ENCODE results near the gene GNL3.
"Not testable (repeated sequence)": the region's sequence is repeated elsewhere in the genome, so short reads cannot be mapped to it uniquely, and the experiment has no call there.

Gene GNL3

DNA sequence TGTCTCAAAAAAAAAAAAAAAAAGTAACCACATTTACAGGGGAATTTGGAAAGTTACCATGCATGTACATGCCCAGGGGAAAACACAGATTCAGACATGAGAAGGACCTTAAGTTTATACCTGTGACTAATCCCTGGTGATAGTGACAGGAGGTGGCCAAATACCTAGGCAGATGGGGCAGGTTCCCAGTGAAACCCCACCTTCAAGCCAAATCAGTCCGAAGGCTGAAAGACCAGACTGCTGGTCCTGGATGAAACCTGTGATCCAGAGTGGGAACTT lies 35.8 kb downstream of the GNL3 start:
- DNase-seq, result no peak

DNA sequence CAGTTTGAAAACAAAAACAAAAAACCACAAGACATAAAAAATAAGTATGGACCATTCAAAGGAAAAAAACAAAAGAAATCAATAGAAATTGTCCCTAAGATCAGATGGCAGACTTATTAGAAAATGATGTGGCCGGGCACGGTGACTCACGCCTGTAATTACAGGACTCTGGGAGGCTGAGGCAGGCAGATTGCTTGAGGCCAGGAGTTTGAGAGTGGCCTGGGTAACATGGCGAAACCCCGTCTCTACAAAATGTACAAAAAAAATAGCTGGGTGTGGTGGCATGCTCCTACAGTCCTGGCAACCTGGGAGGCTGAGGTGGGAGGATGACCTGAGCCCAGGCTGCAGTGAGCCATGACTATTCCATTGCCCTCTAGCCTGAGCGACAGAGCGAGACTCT lies 36.7 kb downstream of the GNL3 start:
- DNase-seq, result no peak

DNA sequence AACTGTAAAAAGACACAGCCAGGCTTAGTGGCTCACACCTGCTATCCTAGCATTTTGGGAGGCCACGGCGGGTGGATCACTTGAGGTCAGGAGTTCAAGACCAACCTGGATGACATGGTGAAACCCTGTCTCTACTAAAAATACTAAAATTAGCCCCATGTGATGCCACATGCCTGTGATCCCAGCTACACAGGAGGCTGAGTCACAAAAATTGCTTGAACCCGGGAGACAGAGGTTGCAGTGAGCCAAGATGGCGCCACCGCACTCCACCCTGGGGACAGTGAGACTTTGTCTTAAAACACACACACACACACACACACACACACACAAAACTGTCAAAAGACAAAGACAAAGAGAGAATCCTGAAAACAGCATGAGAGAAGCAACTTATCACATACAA lies 38.1 kb downstream of the GNL3 start:
- DNase-seq, result no peak

DNA sequence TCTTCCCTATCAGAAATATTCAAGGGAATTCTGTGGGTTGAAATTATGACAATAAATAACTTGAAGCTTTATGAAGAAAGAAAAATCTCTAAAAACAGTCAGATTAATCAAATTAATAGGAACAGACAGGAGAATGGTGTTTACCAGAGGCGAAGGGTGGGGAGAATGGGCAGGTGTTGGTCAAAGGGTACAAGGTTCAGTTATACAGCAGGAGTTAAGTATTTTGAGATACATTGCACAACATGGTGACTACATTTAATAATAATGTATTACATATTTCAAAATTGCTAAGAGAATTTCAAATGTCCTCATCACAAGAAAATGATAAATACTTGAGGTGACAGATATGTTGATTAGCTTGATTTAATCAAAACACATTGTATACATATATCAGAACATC lies 38.7 kb downstream of the GNL3 start:
- no peak for DNase-seq

DNA sequence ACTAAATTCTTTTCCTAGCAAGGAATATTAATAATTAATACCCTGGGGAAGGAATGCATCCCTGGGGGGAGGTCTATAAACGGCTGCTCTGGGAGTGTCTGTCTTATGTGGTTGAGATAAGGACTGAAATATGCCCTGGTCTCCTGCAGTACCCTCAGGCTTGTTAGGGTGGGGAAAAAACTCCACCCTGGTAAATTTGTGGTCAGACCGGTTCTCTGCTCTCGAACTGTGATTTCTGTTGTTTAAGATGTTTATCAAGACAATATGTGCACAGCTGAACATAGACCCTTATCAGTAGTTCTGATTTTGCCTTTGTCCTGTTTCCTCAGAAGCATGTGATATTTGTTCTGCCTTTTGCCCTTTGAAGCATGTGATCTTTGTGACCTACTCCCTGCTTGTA lies 42.9 kb downstream of the GNL3 start:
- not testable (repeated sequence) for DNase-seq

DNA sequence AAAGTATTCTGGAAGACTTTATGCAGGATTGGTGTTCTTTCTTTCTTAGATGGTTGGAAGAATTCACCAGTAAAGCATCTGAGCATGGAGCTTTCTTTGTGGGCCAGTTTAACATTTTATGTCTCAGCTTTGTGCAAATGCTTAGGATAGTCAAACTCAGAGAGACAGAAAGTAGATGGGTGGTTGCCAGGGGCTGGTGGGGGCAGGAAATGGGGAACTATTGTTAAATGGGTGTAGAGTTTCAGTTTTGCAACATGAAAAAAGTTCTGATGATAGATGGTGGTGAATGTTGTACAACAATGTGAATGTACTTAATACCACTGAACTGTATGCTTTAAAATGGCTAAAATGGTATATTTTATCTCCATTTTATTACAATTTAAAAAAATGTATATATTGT lies 44.8 kb downstream of the GNL3 start:
- DNase-seq, result no peak

DNA sequence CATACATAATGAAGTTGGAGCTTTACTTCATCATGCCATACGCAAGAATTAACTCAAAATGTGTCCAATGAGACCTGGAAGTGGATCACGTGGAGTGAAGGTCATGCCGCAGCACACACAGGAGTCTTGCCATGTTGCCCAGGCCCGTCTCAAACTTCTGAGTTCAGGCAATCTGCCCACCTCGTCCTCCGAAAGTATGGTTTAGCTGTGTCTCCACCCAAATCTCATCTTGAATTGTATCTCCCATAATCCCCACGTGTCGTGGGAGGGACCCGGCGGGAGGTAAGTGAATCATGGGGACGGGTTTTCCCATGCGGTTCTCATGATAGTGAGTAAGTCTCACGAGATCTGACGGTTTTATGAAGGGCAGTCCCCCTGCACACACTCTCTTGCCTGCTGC lies 45.8 kb downstream of the GNL3 start:
- DNase-seq, result no peak

DNA sequence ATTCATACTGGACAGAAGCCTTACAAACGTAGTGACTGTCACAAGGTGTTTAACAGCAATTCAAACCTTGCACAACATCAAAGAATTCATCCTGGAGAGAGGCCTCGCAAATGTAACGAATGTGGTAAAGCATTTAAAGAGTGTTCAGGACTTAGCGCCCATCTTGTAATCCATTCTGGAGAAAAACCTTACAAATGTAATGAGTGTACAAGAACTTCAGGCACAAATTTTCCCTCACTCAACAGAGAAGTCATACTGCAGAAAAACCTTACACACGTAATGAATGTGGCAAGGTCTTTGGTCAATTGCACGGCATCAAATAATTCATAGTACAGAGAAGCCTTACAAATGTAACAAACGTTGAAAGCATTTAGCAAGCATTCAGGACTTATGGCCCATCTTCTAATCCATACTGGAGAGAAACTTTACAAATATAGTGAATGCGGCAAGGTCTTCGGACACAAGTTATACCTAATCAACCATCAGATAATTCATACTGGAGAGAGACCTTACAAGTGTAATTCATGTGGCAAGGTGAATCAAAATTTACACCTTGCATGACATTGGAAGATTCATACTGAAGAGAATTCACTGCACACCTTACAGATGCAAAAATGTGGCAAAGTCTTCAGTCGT lies 47.5 kb downstream of the GNL3 start:
- DNase-seq, result no peak

DNA sequence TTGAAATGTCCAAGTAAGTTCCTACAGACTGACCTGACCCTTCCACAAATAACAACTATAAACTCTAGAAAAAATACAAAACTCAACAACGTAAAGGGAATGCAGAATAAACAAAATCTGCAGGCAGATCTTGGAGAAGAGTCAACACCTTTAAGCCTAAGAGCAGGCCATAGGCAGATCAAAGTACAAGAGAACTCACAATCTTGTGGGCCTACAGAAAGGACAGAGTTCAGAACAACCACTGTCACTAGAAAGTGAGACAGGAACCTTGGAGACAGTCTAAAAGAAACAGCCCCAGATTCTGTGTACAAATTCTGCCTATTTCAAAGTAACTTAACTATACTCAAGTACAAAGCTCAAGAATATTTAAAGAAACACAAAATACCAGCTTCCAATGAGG lies 53.9 kb downstream of the GNL3 start:
- DNase-seq, result no peak

DNA sequence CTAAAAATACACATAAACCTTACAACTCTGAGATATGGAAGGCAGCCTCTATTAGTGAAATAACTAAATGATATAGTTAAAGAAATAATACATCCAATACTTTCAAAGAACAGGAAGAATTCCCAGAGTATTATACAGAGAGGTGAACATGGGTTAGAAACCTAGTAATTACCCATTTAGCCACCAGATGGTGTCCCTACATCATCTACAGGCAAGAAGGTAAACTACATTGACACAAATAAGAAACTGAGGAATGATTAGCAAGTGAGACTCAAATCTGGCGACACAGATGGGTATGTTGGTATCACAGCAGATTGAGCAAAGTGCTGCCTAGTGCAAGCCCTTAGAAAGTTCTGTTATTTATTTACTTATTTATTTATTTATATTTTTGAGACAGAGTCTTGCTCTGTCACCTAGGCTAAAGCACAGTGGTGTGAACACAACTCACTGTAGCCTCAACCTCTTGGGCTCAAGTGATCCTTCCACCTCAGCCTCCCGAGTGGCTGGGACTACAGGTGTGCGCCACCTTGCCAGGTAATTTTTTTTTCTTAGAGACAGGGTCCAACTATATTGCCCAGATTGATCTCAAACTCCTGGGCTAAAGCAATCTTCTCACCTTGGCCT lies 56.7 kb downstream of the GNL3 start:
- no peak for DNase-seq

DNA sequence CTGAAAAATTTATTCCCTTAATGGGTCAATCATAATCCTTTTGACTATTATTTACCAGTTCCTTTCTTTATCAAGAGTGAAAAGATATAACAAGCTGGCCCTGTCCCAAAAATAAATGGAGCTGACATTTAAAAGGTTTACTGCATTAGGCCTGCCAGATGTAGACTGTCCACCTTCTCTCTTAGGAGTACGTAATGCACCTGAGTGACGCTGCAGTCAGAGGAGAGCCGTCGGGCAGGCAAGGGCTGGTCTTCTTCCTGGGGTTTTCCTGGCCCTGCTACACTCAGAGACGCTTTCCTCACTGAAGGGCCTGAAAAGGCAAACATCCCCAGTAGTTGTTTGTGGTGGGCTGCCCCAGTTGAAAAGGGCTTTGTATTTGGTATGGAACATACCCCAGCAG lies 57.3 kb downstream of the GNL3 start:
- no peak for DNase-seq

DNA sequence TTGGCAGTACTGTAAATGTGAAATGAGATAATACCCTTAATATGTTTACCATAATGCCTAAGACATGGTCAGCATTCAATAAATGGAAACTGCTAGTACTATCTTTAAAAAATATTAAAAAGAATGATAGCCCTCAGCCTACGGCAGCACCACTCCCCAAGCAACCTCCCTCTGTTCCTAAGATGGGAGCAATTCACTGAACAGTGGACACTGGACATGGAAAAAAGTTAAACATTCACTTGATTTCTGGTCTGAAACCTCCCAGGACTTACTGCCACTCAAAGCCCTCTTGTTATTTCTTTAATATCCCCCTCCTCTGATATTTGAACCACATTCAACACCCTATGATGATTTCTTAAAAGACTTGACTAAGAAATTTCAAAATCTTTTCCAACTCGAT lies 57.9 kb downstream of the GNL3 start:
- DNase-seq, result no peak
